Liver (tissue), 9 donors: Measurements from ENCODE around the gene LPO. TPM values are rescaled to one million over a fixed set of nuclear protein-coding genes. Genes with fewer than 3 reads are reported as not detected.

Experiments used
- DNase-seq: peaks from one replicate; pipeline ENCODE4 v3.0.0-alpha.2; 2017; ENCODE audit warnings: low spot score
- H3K27ac ChIP-seq, 2 donors: one replicate each; pipeline ENCODE4 v1.7.0; 2013; ENCODE audit warnings: inconsistent platforms in 2 of 2, low read length in 2 of 2, control low read depth in 1 of 2, low read depth in 1 of 2, mild to moderate bottlenecking in 1 of 2
- H3K27me3 ChIP-seq, 4 donors: one replicate each; pipeline versions ENCODE4 v1.6.1 to v1.7.0; 2013; ENCODE audit warnings: low read length in 3 of 4, inconsistent platforms in 1 of 4, mild to moderate bottlenecking in 1 of 4, moderate library complexity in 1 of 4; ENCODE audit not compliant: control insufficient read depth in 4 of 4, insufficient read depth in 4 of 4
- H3K36me3 ChIP-seq, 4 donors: one replicate each; pipeline versions ENCODE4 v1.6.1 to v1.7.0; 2013; ENCODE audit warnings: low read length in 3 of 4, mild to moderate bottlenecking in 3 of 4, low read depth in 1 of 4, moderate library complexity in 1 of 4; ENCODE audit not compliant: control insufficient read depth in 4 of 4, insufficient read depth in 3 of 4
- H3K4me1 ChIP-seq, 4 donors: one replicate each; pipeline versions ENCODE4 v1.6.1 to v1.7.0; 2013; ENCODE audit warnings: low read length in 3 of 4, mild to moderate bottlenecking in 3 of 4, moderate library complexity in 1 of 4; ENCODE audit not compliant: control insufficient read depth in 4 of 4, insufficient read depth in 4 of 4
- H3K4me3 ChIP-seq, 3 donors: one replicate each; pipeline versions ENCODE4 v1.6.1 to v1.7.0; 2013; ENCODE audit warnings: low read length in 3 of 3, control low read depth in 1 of 3, low read depth in 1 of 3, mild to moderate bottlenecking in 1 of 3
- H3K9ac ChIP-seq, 2 donors: one replicate each; pipeline ENCODE4 v1.7.0; 2013; ENCODE audit warnings: low read length in 2 of 2, mild to moderate bottlenecking in 2 of 2, moderate library complexity in 2 of 2, control low read depth in 1 of 2, low read depth in 1 of 2
- H3K9me3 ChIP-seq, 4 donors: one replicate each; pipeline versions ENCODE4 v1.6.1 to v1.7.0; 2013; ENCODE audit warnings: low read length in 3 of 4; ENCODE audit not compliant: control insufficient read depth in 4 of 4
- CTCF ChIP-seq: fragments of 150-350 bp; IDR thresholded peaks from 2 replicates; pipeline ENCODE4 v1.5.1; 2017; ENCODE audit warnings: improper control_type of control experiment, low read depth, low read length; ENCODE audit not compliant: missing input control
- FOXA2 ChIP-seq: IDR thresholded peaks from 2 replicates; pipeline ENCODE4 v1.6.1; 2016; ENCODE audit warnings: antibody characterized with exemption
- GABPA ChIP-seq, 2 donors: IDR thresholded peaks in 1 of 2; conservative IDR thresholded peaks in 1 of 2; 2 replicates each; pipeline ENCODE4 v1.6.1; 2016; ENCODE audit warnings: antibody characterized with exemption in 2 of 2, mild to moderate bottlenecking in 1 of 2, moderate library complexity in 1 of 2
- RXRA ChIP-seq, 2 donors: IDR thresholded peaks; 2 replicates each; pipeline ENCODE4 v1.6.1; 2017 to 2018; ENCODE audit warnings: antibody characterized with exemption in 2 of 2, mild to moderate bottlenecking in 1 of 2
- YY1 ChIP-seq: IDR thresholded peaks from 2 replicates; pipeline ENCODE4 v1.6.1; 2016; ENCODE audit warnings: antibody characterized with exemption, mild to moderate bottlenecking
- ZBTB33 ChIP-seq: IDR thresholded peaks from 2 replicates; pipeline ENCODE4 v1.6.1; 2016; ENCODE audit warnings: antibody characterized with exemption
- WGBS: extraction: QIAGEN DNeasy Blood & Tissue Kit; methylation state at CpG from one replicate; pipeline ENCODE4 v1.1.7; 2013; 5-methylcytosine and 5-hydroxymethylcytosine counted together
- polyA plus RNA-seq, 2 donors: library from polyadenylated mRNA; stranded (reverse) in 1 of 2; unstranded in 1 of 2; fragments of 200-250 nt in 1 of 2; fragments of >200 nt in 1 of 2; fragmentation: Nextera tagmentation in 1 of 2; extraction: Ambion mirVana in 1 of 2; gene quantifications; one replicate each; pipeline versions ENCODE4 v1.2.1 to v1.2.3, GENCODE V29; 2013 to 2015
- total RNA-seq, 2 donors: library from RNA; depleted of rRNA; stranded (reverse); fragments of >200 nt; gene quantifications; one replicate each; pipeline ENCODE4 v1.2.3, GENCODE V29; 2014
- TF ChIP-seq, protein P1 (sequence below): IDR thresholded peaks from 2 replicates; pipeline ENCODE4 v1.6.1; 2016; ENCODE audit warnings: antibody characterized with exemption, mild to moderate bottlenecking
- donor health status: healthy.
- donor health status: healthy.
- donor health status: healthy.
- donor health status: healthy.
- donor health status: healthy.

LPO gene
- total and polyA plus RNA-seq, 4 donors = not detected

GRCh38 chr17:58236394-58236793 is 2.0 kb upstream of the LPO start:
- Histone ChIP-seq H3K4me3 (no peak overlapping the region), H3K4me1 (no peaks in the 10 kb centered on the region), H3K9ac (no peak overlapping the region), H3K27ac (no peak overlapping the region), H3K9me3 (no peaks in the 10 kb centered on the region), H3K27me3 (peaks cover 0 to 7% (median 0%) of the 10 kb centered on the region in 4 donors), H3K36me3 (no peaks in the 10 kb centered on the region)
- no peak for DNase-seq
- WGBS = 80% methylated on average over 2 of the region's 2 CpGs
- no peak for TF ChIP-seq ZBTB33
- TF ChIP-seq FOXA2 = no peak
- no peak for TF ChIP-seq YY1

- no peaks in the 10 kb centered on the region for H3K4me1 ChIP-seq
- DNase-seq = no peak
- no peak overlapping the region for H3K9ac ChIP-seq
- no peaks in the 10 kb centered on the region for H3K36me3 ChIP-seq
- H3K27me3 ChIP-seq = peaks cover 0 to 7% (median 0%) of the 10 kb centered on the region in 4 donors
- 68% methylated on average over 1 of the region's 1 CpG for WGBS
- H3K9me3 ChIP-seq = no peaks in the 10 kb centered on the region
- H3K27ac ChIP-seq = no peak overlapping the region
- H3K4me3 ChIP-seq = no peak overlapping the region
- TF ChIP-seq GABPA (IDR thresholded peaks at IDR 0.05 in 1 of 2, conservative IDR thresholded peaks at IDR 0.05 in 1 of 2) (no peak), FOXA2 (no peak), RXRA (IDR thresholded peaks at IDR 0.05) (no peak), CTCF (no peak)
Measured at GRCh38 chr17:58239987-58240386, 1.6 kb downstream of the LPO start.

- TF ChIP-seq, protein P1, sequence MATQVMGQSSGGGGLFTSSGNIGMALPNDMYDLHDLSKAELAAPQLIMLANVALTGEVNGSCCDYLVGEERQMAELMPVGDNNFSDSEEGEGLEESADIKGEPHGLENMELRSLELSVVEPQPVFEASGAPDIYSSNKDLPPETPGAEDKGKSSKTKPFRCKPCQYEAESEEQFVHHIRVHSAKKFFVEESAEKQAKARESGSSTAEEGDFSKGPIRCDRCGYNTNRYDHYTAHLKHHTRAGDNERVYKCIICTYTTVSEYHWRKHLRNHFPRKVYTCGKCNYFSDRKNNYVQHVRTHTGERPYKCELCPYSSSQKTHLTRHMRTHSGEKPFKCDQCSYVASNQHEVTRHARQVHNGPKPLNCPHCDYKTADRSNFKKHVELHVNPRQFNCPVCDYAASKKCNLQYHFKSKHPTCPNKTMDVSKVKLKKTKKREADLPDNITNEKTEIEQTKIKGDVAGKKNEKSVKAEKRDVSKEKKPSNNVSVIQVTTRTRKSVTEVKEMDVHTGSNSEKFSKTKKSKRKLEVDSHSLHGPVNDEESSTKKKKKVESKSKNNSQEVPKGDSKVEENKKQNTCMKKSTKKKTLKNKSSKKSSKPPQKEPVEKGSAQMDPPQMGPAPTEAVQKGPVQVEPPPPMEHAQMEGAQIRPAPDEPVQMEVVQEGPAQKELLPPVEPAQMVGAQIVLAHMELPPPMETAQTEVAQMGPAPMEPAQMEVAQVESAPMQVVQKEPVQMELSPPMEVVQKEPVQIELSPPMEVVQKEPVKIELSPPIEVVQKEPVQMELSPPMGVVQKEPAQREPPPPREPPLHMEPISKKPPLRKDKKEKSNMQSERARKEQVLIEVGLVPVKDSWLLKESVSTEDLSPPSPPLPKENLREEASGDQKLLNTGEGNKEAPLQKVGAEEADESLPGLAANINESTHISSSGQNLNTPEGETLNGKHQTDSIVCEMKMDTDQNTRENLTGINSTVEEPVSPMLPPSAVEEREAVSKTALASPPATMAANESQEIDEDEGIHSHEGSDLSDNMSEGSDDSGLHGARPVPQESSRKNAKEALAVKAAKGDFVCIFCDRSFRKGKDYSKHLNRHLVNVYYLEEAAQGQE = no peak
- TF ChIP-seq RXRA (IDR thresholded peaks at IDR 0.05) = no peak
- 16% methylated on average over 4 of the region's 4 CpGs for WGBS
- Histone ChIP-seq H3K9me3 (no peaks in the 10 kb centered on the region), H3K9ac (no peak overlapping the region), H3K27me3 (peaks cover 0 to 4% (median 1%) of the 10 kb centered on the region in 4 donors), H3K4me3 (no peak overlapping the region), H3K36me3 (no peaks in the 10 kb centered on the region), H3K27ac (no peak overlapping the region), H3K4me1 (no peaks in the 10 kb centered on the region)
- no peak for DNase-seq
Measured at GRCh38 chr17:58242171-58242784, 3.9 kb downstream of the LPO start.
